Measurements from ENCODE around the gene MAGI1.

Gene MAGI1

GRCh38 chr3:65443739-65444446, 594.8 kb downstream of the MAGI1 start:
- no peak overlapping the region for H3K4me3 ChIP-seq (ENCODE audit: low read length)
- no peak overlapping the region for H3K9ac ChIP-seq (ENCODE audit: low read length)
- H3K4me1 ChIP-seq (ENCODE audit: control insufficient read depth, insufficient read depth, low read length): peaks cover 5% of the 10 kb centered on the region
- H3K27me3 ChIP-seq (ENCODE audit: control insufficient read depth, insufficient read depth, low read length): no peaks in the 10 kb centered on the region
- no peak overlapping the region for H3K27ac ChIP-seq (ENCODE audit: low read depth, low read length)
- no peaks in the 10 kb centered on the region for H3K36me3 ChIP-seq (ENCODE audit: control insufficient read depth, insufficient read depth, low read length)

- H3K4me1 ChIP-seq (ENCODE audit: control insufficient read depth, insufficient read depth, low read length): peaks cover 5% of the 10 kb centered on the region
- no peaks in the 10 kb centered on the region for H3K36me3 ChIP-seq (ENCODE audit: control insufficient read depth, insufficient read depth, low read length)
- H3K27ac ChIP-seq (ENCODE audit: low read depth, low read length): no peak overlapping the region
- no peaks in the 10 kb centered on the region for H3K27me3 ChIP-seq (ENCODE audit: control insufficient read depth, insufficient read depth, low read length)
- no peak overlapping the region for H3K4me3 ChIP-seq (ENCODE audit: low read length)
- H3K9ac ChIP-seq (ENCODE audit: low read length): no peak overlapping the region
Observed at GRCh38 chr3:65439641-65440284, 599.0 kb downstream of the MAGI1 start.

- Histone ChIP-seq H3K9ac (ENCODE audit: low read length) (no peak overlapping the region), H3K36me3 (ENCODE audit: control insufficient read depth, insufficient read depth, low read length) (no peaks in the 10 kb centered on the region), H3K4me1 (ENCODE audit: control insufficient read depth, insufficient read depth, low read length) (peaks cover 5% of the 10 kb centered on the region), H3K4me3 (ENCODE audit: low read length) (no peak overlapping the region), H3K27me3 (ENCODE audit: control insufficient read depth, insufficient read depth, low read length) (no peaks in the 10 kb centered on the region), H3K27ac (ENCODE audit: low read depth, low read length) (no peak overlapping the region)
Observed at GRCh38 chr3:65438612-65439011, 600.1 kb downstream of the MAGI1 start.

- H3K36me3 ChIP-seq (ENCODE audit: control insufficient read depth, insufficient read depth, low read length): no peaks in the 10 kb centered on the region
- H3K27me3 ChIP-seq (ENCODE audit: control insufficient read depth, insufficient read depth, low read length): no peaks in the 10 kb centered on the region
- H3K4me1 ChIP-seq (ENCODE audit: control insufficient read depth, insufficient read depth, low read length): peaks cover 5% of the 10 kb centered on the region
Observed at GRCh38 chr3:65438096-65438495, 600.6 kb downstream of the MAGI1 start.

GRCh38 chr3:65436580-65436979, 602.1 kb downstream of the MAGI1 start:
- no peak overlapping the region for H3K27ac ChIP-seq (ENCODE audit: low read depth, low read length)
- no peak overlapping the region for H3K4me3 ChIP-seq (ENCODE audit: low read length)
- H3K4me1 ChIP-seq (ENCODE audit: control insufficient read depth, insufficient read depth, low read length): peaks cover 5% of the 10 kb centered on the region
- H3K9ac ChIP-seq (ENCODE audit: low read length): no peak overlapping the region
- H3K27me3 ChIP-seq (ENCODE audit: control insufficient read depth, insufficient read depth, low read length): no peaks in the 10 kb centered on the region
- H3K36me3 ChIP-seq (ENCODE audit: control insufficient read depth, insufficient read depth, low read length): no peaks in the 10 kb centered on the region

More at GRCh38 chr3:65438096-65438495, 600.6 kb downstream of the MAGI1 start:
- Histone ChIP-seq H3K27ac (ENCODE audit: low read depth, low read length) (no peak overlapping the region), H3K4me3 (ENCODE audit: low read length) (no peak overlapping the region), H3K9ac (ENCODE audit: low read length) (no peak overlapping the region)

- Histone ChIP-seq H3K36me3 (ENCODE audit: control insufficient read depth, insufficient read depth, low read length) (peaks cover 8% of the 10 kb centered on the region), H3K27me3 (ENCODE audit: control insufficient read depth, insufficient read depth, low read length) (no peaks in the 10 kb centered on the region), H3K27ac (ENCODE audit: low read depth, low read length) (no peak overlapping the region), H3K4me1 (ENCODE audit: control insufficient read depth, insufficient read depth, low read length) (no peaks in the 10 kb centered on the region), H3K4me3 (ENCODE audit: low read length) (no peak overlapping the region), H3K9ac (ENCODE audit: low read length) (no peak overlapping the region)
Observed at GRCh38 chr3:65433480-65433879, 605.2 kb downstream of the MAGI1 start.

- H3K36me3 ChIP-seq (ENCODE audit: control insufficient read depth, insufficient read depth, low read length): peaks cover 8% of the 10 kb centered on the region
- H3K9ac ChIP-seq (ENCODE audit: low read length): no peak overlapping the region
- no peak overlapping the region for H3K27ac ChIP-seq (ENCODE audit: low read depth, low read length)
- H3K4me1 ChIP-seq (ENCODE audit: control insufficient read depth, insufficient read depth, low read length): no peaks in the 10 kb centered on the region
- no peak overlapping the region for H3K4me3 ChIP-seq (ENCODE audit: low read length)
- no peaks in the 10 kb centered on the region for H3K27me3 ChIP-seq (ENCODE audit: control insufficient read depth, insufficient read depth, low read length)
Observed at GRCh38 chr3:65432388-65433003, 606.2 kb downstream of the MAGI1 start.

- Histone ChIP-seq H3K27me3 (ENCODE audit: control insufficient read depth, insufficient read depth, low read length) (no peaks in the 10 kb centered on the region), H3K27ac (ENCODE audit: low read depth, low read length) (no peak overlapping the region), H3K4me1 (ENCODE audit: control insufficient read depth, insufficient read depth, low read length) (no peaks in the 10 kb centered on the region), H3K9ac (ENCODE audit: low read length) (no peak overlapping the region), H3K4me3 (ENCODE audit: low read length) (no peak overlapping the region), H3K36me3 (ENCODE audit: control insufficient read depth, insufficient read depth, low read length) (peaks cover 8% of the 10 kb centered on the region)
Observed at GRCh38 chr3:65425880-65426279, 612.8 kb downstream of the MAGI1 start.

- H3K9ac ChIP-seq (ENCODE audit: low read length): no peak overlapping the region
- no peaks in the 10 kb centered on the region for H3K4me1 ChIP-seq (ENCODE audit: control insufficient read depth, insufficient read depth, low read length)
- H3K4me3 ChIP-seq (ENCODE audit: low read length): no peak overlapping the region
- H3K27ac ChIP-seq (ENCODE audit: low read depth, low read length): no peak overlapping the region
- H3K36me3 ChIP-seq (ENCODE audit: control insufficient read depth, insufficient read depth, low read length): no peaks in the 10 kb centered on the region
- H3K27me3 ChIP-seq (ENCODE audit: control insufficient read depth, insufficient read depth, low read length): no peaks in the 10 kb centered on the region
Observed at GRCh38 chr3:65422154-65422553, 616.6 kb downstream of the MAGI1 start.

GRCh38 chr3:65419233-65419632, 619.5 kb downstream of the MAGI1 start:
- no peak overlapping the region for H3K27ac ChIP-seq (ENCODE audit: low read depth, low read length)
- no peak overlapping the region for H3K9ac ChIP-seq (ENCODE audit: low read length)
- H3K4me3 ChIP-seq (ENCODE audit: low read length): no peak overlapping the region

GRCh38 chr3:65413891-65414290, 624.8 kb downstream of the MAGI1 start:
- Histone ChIP-seq H3K4me1 (ENCODE audit: control insufficient read depth, insufficient read depth, low read length) (peaks cover 23% of the 10 kb centered on the region), H3K36me3 (ENCODE audit: control insufficient read depth, insufficient read depth, low read length) (no peaks in the 10 kb centered on the region), H3K27ac (ENCODE audit: low read depth, low read length) (no peak overlapping the region), H3K9ac (ENCODE audit: low read length) (no peak overlapping the region), H3K27me3 (ENCODE audit: control insufficient read depth, insufficient read depth, low read length) (no peaks in the 10 kb centered on the region), H3K4me3 (ENCODE audit: low read length) (no peak overlapping the region)

More at GRCh38 chr3:65419233-65419632, 619.5 kb downstream of the MAGI1 start:
- Histone ChIP-seq H3K4me1 (ENCODE audit: control insufficient read depth, insufficient read depth, low read length) (no peaks in the 10 kb centered on the region), H3K27me3 (ENCODE audit: control insufficient read depth, insufficient read depth, low read length) (no peaks in the 10 kb centered on the region), H3K36me3 (ENCODE audit: control insufficient read depth, insufficient read depth, low read length) (no peaks in the 10 kb centered on the region)

- Histone ChIP-seq H3K36me3 (ENCODE audit: control insufficient read depth, insufficient read depth, low read length) (no peaks in the 10 kb centered on the region), H3K27me3 (ENCODE audit: control insufficient read depth, insufficient read depth, low read length) (no peaks in the 10 kb centered on the region), H3K27ac (ENCODE audit: low read depth, low read length) (no peak overlapping the region), H3K4me1 (ENCODE audit: control insufficient read depth, insufficient read depth, low read length) (peaks cover 29% of the 10 kb centered on the region), H3K9ac (ENCODE audit: low read length) (no peak overlapping the region), H3K4me3 (ENCODE audit: low read length) (no peak overlapping the region)
Observed at GRCh38 chr3:65412588-65412987, 626.1 kb downstream of the MAGI1 start.
